Stimulated activated memory B cell treated with anti-CD40 and anti-IgM and Interleukin-4, amounts not matched to agents 10 μg/mL and 1 μg/mL and 100 μg/mL, for 72 hours (primary cell): ENCODE data around the gene AGT.

Experiments
- ATAC-seq: fragments of 150-1000 bp; cut with Tn5 transposase; 2 replicates; pipeline ENCODE4 v1.10.0; 2021
- H3K27ac Mint-ChIP-seq: one replicate; pipeline ENCODE4 v1.8.0; 2022; ENCODE audit warnings: mild to moderate bottlenecking, mixed read lengths
- H3K27me3 Mint-ChIP-seq: one replicate; pipeline ENCODE4 v1.8.0; 2022; ENCODE audit warnings: mixed read lengths
- H3K36me3 Mint-ChIP-seq: one replicate; pipeline ENCODE4 v1.8.0; 2022; ENCODE audit warnings: mixed read lengths
- H3K4me1 Mint-ChIP-seq: one replicate; pipeline ENCODE4 v1.8.0; 2022; ENCODE audit warnings: mixed read lengths
- H3K4me3 Mint-ChIP-seq: one replicate; pipeline ENCODE4 v1.8.0; 2022; ENCODE audit warnings: mild to moderate bottlenecking, moderate library complexity, mixed read lengths
- H3K9me3 Mint-ChIP-seq: one replicate; pipeline ENCODE4 v1.8.0; 2022; ENCODE audit warnings: mixed read lengths

AGT gene

DNA sequence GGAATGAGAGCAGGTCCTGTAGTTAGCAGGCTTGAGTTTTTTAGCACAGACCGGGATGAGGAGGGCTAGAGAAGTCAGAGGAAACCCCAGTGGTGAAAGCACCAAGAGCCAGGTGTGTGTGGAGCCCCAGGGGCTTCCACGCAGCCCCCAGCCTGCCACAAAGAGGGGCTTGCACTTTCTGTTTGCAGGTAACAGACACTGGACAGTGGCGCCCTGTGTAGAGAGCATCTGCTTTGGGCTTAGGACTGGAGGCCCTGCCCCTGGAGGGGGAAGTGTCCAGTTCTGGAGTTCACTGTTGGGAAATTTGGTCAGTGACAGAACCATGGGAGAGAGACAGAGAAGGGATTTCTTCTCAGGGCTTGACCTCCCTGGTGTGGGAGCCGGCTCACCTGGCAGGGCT, 19.5 kb downstream of the AGT start:
- Mint-ChIP-seq H3K27me3 (no peaks in the 10 kb centered on the region), H3K36me3 (peaks cover 40% of the 10 kb centered on the region), H3K4me3 (no peak overlapping the region), H3K9me3 (no peaks in the 10 kb centered on the region), H3K4me1 (no peaks in the 10 kb centered on the region), H3K27ac (no peak overlapping the region)
- no peak for ATAC-seq

- no peak overlapping the region for H3K27ac Mint-ChIP-seq
- H3K27me3 Mint-ChIP-seq = no peaks in the 10 kb centered on the region
- H3K4me3 Mint-ChIP-seq = no peak overlapping the region
- ATAC-seq = no peak
- peaks cover 42% of the 10 kb centered on the region for H3K36me3 Mint-ChIP-seq
- no peaks in the 10 kb centered on the region for H3K9me3 Mint-ChIP-seq
- no peaks in the 10 kb centered on the region for H3K4me1 Mint-ChIP-seq
These were observed 20.1 kb downstream of the AGT start for GRCh38 chr1:230693777-230694176.

DNA sequence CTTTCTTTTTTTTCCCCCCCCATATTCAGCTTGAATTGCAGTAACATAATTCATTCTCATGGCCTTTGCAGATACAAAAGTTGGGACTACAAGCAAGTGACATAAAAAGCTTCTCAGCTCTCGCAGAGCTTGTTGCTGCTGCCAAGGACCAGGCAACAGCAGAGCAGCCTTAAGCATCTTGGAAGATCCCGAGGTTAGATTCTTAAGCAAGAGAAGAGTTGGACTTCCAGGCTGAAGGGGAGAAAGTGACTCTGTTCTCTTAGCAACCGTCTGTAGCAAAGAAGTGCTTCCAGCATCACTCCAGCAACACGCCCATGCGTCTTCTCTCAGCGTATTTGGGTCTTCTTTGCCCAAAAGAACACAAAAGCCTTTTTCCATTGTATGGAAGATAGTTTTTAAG, 20.7 kb downstream of the AGT start:
- Mint-ChIP-seq H3K27ac (no peak overlapping the region), H3K36me3 (peaks cover 47% of the 10 kb centered on the region), H3K4me3 (no peak overlapping the region), H3K9me3 (no peaks in the 10 kb centered on the region), H3K27me3 (no peaks in the 10 kb centered on the region), H3K4me1 (no peaks in the 10 kb centered on the region)
- no peak for ATAC-seq

GRCh38 chr1:230691615-230692014, 22.3 kb downstream of the AGT start:
- H3K27ac Mint-ChIP-seq = no peak overlapping the region
- H3K4me1 Mint-ChIP-seq = no peaks in the 10 kb centered on the region
- H3K36me3 Mint-ChIP-seq = peaks cover 57% of the 10 kb centered on the region
- H3K4me3 Mint-ChIP-seq = no peak overlapping the region
- no peaks in the 10 kb centered on the region for H3K27me3 Mint-ChIP-seq
- no peak for ATAC-seq
- H3K9me3 Mint-ChIP-seq = no peaks in the 10 kb centered on the region

DNA sequence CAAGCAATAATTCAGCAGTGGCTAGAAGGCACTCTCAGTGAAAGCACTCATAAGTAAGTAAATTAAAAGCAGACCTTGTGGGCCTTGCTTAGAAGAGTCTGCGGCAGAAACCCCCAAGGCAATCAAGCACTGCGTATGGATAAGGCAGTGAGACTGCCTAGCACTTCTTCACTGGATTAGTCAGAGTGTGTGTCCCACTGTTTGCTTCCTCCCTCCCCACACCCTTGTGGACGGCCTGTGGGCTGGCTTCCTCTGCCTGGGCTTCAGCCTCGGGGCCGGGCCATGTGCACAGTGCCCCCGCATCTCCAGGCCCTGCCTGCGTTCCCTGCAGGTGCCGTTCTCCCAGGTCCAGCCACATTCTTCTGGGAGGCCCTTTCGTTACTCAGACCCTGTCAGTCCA, 23.8 kb downstream of the AGT start:
- no peak for ATAC-seq
- H3K36me3 Mint-ChIP-seq = peaks cover 69% of the 10 kb centered on the region
- H3K4me3 Mint-ChIP-seq = no peak overlapping the region
- H3K9me3 Mint-ChIP-seq = no peaks in the 10 kb centered on the region
- no peaks in the 10 kb centered on the region for H3K27me3 Mint-ChIP-seq
- H3K4me1 Mint-ChIP-seq = no peaks in the 10 kb centered on the region
- no peak overlapping the region for H3K27ac Mint-ChIP-seq

DNA sequence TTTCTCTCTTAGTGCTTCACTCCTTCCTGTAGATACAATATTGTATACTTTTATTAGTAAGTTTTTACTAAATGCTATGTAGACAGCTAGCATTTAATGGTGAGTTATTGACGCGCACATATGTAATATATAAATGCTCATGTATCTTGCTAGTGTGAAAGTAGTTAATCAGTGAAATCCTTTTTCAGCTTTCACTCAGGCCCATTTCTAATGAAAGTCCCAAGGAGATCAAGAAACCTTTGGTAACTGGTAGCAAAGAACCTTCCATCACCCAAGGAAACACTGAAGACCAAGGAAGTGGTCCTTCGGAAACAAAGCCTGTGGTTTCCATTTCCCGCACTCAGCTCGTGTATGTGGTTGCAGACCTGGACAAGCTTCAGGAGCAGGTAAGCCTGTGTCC, 27.2 kb downstream of the AGT start:
- no peak overlapping the region for H3K27ac Mint-ChIP-seq
- no peaks in the 10 kb centered on the region for H3K27me3 Mint-ChIP-seq
- H3K9me3 Mint-ChIP-seq = no peaks in the 10 kb centered on the region
- no peak for ATAC-seq
- H3K4me1 Mint-ChIP-seq = no peaks in the 10 kb centered on the region
- H3K36me3 Mint-ChIP-seq = peaks cover 68% of the 10 kb centered on the region
- no peak overlapping the region for H3K4me3 Mint-ChIP-seq

DNA sequence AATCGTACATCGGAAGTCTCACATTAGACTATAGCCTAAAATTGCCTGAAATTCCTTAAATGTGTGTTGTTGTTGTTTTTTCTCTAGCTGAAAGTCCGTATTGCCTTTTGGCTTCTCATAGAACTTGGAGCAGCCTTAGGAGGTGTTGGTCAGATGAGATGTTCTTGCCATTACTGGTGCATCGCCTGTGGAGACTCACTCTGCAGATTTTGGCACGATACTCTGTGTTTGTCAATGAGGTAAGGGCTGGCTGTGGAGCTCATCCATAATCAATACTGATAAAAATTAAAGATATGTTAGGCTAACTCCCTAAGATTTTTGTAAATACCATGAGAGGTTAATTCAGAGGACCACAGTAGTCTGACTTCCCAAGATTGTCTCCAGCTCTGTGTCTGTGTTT, 28.9 kb downstream of the AGT start:
- no peaks in the 10 kb centered on the region for H3K9me3 Mint-ChIP-seq
- H3K4me3 Mint-ChIP-seq = no peak overlapping the region
- no peaks in the 10 kb centered on the region for H3K27me3 Mint-ChIP-seq
- no peak for ATAC-seq
- peaks cover 64% of the 10 kb centered on the region for H3K36me3 Mint-ChIP-seq
- H3K27ac Mint-ChIP-seq = no peak overlapping the region
- no peaks in the 10 kb centered on the region for H3K4me1 Mint-ChIP-seq

DNA sequence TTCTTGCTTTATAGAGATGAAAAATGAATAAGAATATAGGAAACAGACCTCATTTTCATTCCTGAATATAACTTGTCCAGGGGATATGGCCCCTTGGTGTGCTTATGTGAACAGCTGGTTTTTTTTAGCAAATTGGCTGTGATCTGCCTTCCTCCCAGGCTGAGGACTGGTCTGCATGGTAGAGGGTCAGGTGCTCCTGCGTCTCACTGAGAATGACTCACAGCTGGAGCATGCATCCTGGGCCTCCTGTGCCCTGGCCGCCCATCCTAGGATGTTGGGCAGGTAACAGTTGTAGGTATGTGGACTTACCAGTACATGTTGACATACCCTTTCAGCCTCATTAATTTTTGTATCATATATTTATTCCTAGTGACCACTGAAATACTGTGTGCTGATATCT, 29.8 kb downstream of the AGT start:
- no peak overlapping the region for H3K4me3 Mint-ChIP-seq

GRCh38 chr1:230682882-230683610, 30.9 kb downstream of the AGT start:
- peaks cover 68% of the 10 kb centered on the region for H3K36me3 Mint-ChIP-seq
- no peak overlapping the region for H3K4me3 Mint-ChIP-seq
- no peak for ATAC-seq
- no peaks in the 10 kb centered on the region for H3K27me3 Mint-ChIP-seq
- no peaks in the 10 kb centered on the region for H3K4me1 Mint-ChIP-seq
- H3K9me3 Mint-ChIP-seq = no peaks in the 10 kb centered on the region
- H3K27ac Mint-ChIP-seq = no peak overlapping the region

More for the DNA sequence above, 29.8 kb downstream of the AGT start:
- Mint-ChIP-seq H3K27me3 (no peaks in the 10 kb centered on the region), H3K4me1 (no peaks in the 10 kb centered on the region), H3K36me3 (peaks cover 65% of the 10 kb centered on the region), H3K9me3 (no peaks in the 10 kb centered on the region), H3K27ac (no peak overlapping the region)
- ATAC-seq = no peak

- Mint-ChIP-seq H3K36me3 (peaks cover 67% of the 10 kb centered on the region), H3K9me3 (no peaks in the 10 kb centered on the region), H3K4me1 (no peaks in the 10 kb centered on the region), H3K27me3 (no peaks in the 10 kb centered on the region), H3K4me3 (no peak overlapping the region), H3K27ac (no peak overlapping the region)
- ATAC-seq = no peak
These were observed 31.6 kb downstream of the AGT start for GRCh38 chr1:230682274-230682673.

GRCh38 chr1:230681599-230681998, 32.3 kb downstream of the AGT start:
- Mint-ChIP-seq H3K27me3 (no peaks in the 10 kb centered on the region), H3K36me3 (peaks cover 69% of the 10 kb centered on the region), H3K4me3 (no peak overlapping the region), H3K4me1 (no peaks in the 10 kb centered on the region), H3K9me3 (no peaks in the 10 kb centered on the region), H3K27ac (no peak overlapping the region)
- ATAC-seq = no peak

DNA sequence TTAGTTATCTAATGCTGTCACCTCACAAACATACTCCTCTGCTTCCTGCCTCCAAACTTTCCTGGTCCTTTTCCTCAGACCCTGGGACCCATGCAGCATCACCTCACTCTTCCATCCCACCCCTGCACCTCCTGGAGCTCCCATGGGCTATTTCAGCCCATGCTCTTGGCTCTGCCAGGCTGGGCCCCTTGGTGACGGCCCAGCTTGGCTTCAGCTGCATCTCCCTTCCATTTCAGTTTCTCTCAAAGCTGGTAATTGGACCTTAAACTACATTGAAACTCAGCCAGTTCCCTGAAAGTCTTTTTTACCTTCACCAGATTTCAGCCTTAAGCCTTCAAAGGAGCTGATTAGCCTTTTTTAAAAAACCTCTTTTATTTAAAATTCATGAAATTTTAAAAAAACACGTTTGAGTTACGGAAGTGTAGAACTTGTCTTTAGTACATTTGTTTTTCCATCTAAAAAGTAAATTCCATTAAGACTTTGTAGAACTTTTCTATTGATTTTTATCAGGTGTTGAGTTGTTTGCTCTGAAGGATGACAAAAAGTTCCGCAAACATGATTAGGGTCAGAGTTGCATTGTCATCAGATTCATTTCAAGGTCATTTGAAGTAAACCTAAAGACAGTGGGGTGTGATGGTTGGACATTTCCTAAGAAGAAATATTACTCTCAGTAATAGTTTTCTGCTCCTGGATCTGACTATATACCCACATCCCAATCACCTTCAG, 33.5 kb downstream of the AGT start:
- H3K4me3 Mint-ChIP-seq = no peak overlapping the region
- H3K27me3 Mint-ChIP-seq = no peaks in the 10 kb centered on the region
- no peak for ATAC-seq
- no peaks in the 10 kb centered on the region for H3K9me3 Mint-ChIP-seq
- H3K4me1 Mint-ChIP-seq = no peaks in the 10 kb centered on the region
- H3K27ac Mint-ChIP-seq = no peak overlapping the region
- peaks cover 69% of the 10 kb centered on the region for H3K36me3 Mint-ChIP-seq

GRCh38 chr1:230679825-230680224, 34.1 kb downstream of the AGT start:
- Mint-ChIP-seq H3K4me3 (no peak overlapping the region), H3K27ac (no peak overlapping the region), H3K36me3 (peaks cover 67% of the 10 kb centered on the region), H3K4me1 (no peaks in the 10 kb centered on the region), H3K27me3 (no peaks in the 10 kb centered on the region), H3K9me3 (no peaks in the 10 kb centered on the region)
- no peak for ATAC-seq

DNA sequence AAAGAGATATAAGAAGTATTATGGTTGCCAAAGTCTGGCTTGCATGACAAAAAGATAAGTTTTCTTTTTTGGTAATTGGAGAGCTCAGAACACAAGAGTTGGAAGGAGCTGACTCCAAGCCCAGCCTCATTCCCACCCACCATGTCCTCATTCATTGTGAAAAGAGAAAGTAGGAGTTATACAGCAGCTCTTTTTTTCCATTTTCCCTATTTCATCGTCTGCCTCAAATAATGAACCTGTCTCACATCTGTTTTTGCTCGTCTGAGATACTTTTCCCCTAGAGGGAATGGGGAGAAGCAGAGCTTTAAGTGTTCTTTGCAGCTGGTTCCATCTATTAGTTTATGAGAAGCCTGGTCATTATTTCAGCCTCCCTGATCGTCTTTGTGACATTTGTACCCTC, 34.7 kb downstream of the AGT start:
- Mint-ChIP-seq H3K27ac (no peak overlapping the region), H3K36me3 (peaks cover 67% of the 10 kb centered on the region)
- ATAC-seq = no peak

DNA sequence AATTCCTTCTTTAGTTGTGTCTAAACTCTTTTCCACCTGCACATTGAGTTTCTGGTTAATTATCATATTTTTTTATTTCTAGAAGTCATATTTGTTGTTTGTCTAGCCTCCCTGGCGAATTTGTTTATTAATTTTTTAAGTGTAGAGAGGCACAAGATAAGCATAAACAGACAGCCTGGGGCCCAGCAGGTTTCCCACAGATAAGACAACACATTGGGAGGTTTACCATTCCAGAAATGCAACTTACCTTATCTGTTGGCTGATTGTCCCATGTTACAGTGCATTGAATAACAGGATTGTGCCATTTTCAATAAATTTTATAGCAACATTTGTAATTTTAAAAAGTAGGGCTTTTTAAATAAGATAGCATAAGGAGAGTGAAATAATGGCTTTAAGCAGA, 36.7 kb downstream of the AGT start:
- ATAC-seq = no peak
- Mint-ChIP-seq H3K4me1 (no peaks in the 10 kb centered on the region), H3K27me3 (no peaks in the 10 kb centered on the region), H3K4me3 (no peak overlapping the region), H3K36me3 (peaks cover 69% of the 10 kb centered on the region), H3K27ac (no peak overlapping the region), H3K9me3 (no peaks in the 10 kb centered on the region)

More for the DNA sequence above, 34.7 kb downstream of the AGT start:
- no peaks in the 10 kb centered on the region for H3K9me3 Mint-ChIP-seq
- H3K4me3 Mint-ChIP-seq = no peak overlapping the region
- no peaks in the 10 kb centered on the region for H3K4me1 Mint-ChIP-seq
- H3K27me3 Mint-ChIP-seq = no peaks in the 10 kb centered on the region

DNA sequence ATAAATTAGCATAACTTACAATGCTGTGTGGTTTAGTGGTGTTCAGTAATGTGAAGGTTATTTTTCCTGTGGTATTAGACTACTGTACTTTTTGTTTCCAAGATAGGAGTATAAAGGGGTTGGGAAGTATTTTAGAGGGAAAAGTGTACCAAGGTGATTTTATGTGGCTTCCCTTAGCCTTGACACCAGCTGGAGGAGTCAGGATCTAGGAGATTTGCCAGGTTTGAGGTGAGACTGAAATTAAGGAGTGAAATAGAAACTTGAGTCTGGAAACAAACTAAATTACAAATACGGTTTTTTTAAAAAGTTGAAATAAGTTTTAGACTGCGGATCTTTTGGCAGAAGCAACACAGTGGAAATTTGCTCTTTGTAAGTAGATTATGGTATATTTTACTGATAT, 39.3 kb downstream of the AGT start:
- Mint-ChIP-seq H3K9me3 (no peaks in the 10 kb centered on the region), H3K4me1 (no peaks in the 10 kb centered on the region), H3K36me3 (peaks cover 67% of the 10 kb centered on the region), H3K4me3 (no peak overlapping the region), H3K27ac (no peak overlapping the region), H3K27me3 (no peaks in the 10 kb centered on the region)
- no peak for ATAC-seq
